Measurements from ENCODE around the gene RIC3.

The RIC3 gene

GRCh38 chr11:8092587-8093424 is 76.0 kb downstream of the RIC3 start:
- TF ChIP-seq ZNF274 (IDR thresholded peaks at IDR 0.05; ENCODE audit: low read depth, low read length): no peak
- H3K4me3 ChIP-seq (ENCODE audit: low read length): no peak overlapping the region

GRCh38 chr11:8091721-8092120 is 77.1 kb downstream of the RIC3 start:
- no peak overlapping the region for H3K4me3 ChIP-seq (ENCODE audit: low read length)
- TF ChIP-seq ZNF274 (IDR thresholded peaks at IDR 0.05; ENCODE audit: low read depth, low read length): no peak

- H3K4me3 ChIP-seq (ENCODE audit: low read length): no peak overlapping the region
- no peak for TF ChIP-seq ZNF274 (IDR thresholded peaks at IDR 0.05; ENCODE audit: low read depth, low read length)
Observed at GRCh38 chr11:8090756-8091155, 78.1 kb downstream of the RIC3 start.

- no peak for TF ChIP-seq ZNF274 (IDR thresholded peaks at IDR 0.05; ENCODE audit: low read depth, low read length)
- H3K4me3 ChIP-seq (ENCODE audit: low read length): no peak overlapping the region
Observed at GRCh38 chr11:8089791-8090510, 78.9 kb downstream of the RIC3 start.

- no peak overlapping the region for H3K4me3 ChIP-seq (ENCODE audit: low read length)
- TF ChIP-seq ZNF274 (IDR thresholded peaks at IDR 0.05; ENCODE audit: low read depth, low read length): no peak
Observed at GRCh38 chr11:8087756-8088155, 81.1 kb downstream of the RIC3 start.

GRCh38 chr11:8087185-8087584 is 81.6 kb downstream of the RIC3 start:
- TF ChIP-seq ZNF274 (IDR thresholded peaks at IDR 0.05; ENCODE audit: low read depth, low read length): no peak
- no peak overlapping the region for H3K4me3 ChIP-seq (ENCODE audit: low read length)

GRCh38 chr11:8086571-8086970 is 82.3 kb downstream of the RIC3 start:
- no peak overlapping the region for H3K4me3 ChIP-seq (ENCODE audit: low read length)
- no peak for TF ChIP-seq ZNF274 (IDR thresholded peaks at IDR 0.05; ENCODE audit: low read depth, low read length)

GRCh38 chr11:8086001-8086479 is 82.8 kb downstream of the RIC3 start:
- TF ChIP-seq ZNF274 (IDR thresholded peaks at IDR 0.05; ENCODE audit: low read depth, low read length): no peak
- no peak overlapping the region for H3K4me3 ChIP-seq (ENCODE audit: low read length)

GRCh38 chr11:8085011-8085645 is 83.7 kb downstream of the RIC3 start:
- TF ChIP-seq ZNF274 (IDR thresholded peaks at IDR 0.05; ENCODE audit: low read depth, low read length): no peak
- H3K4me3 ChIP-seq (ENCODE audit: low read length): no peak overlapping the region

- no peak overlapping the region for H3K4me3 ChIP-seq (ENCODE audit: low read length)
- no peak for TF ChIP-seq ZNF274 (IDR thresholded peaks at IDR 0.05; ENCODE audit: low read depth, low read length)
Observed at GRCh38 chr11:8084352-8084751, 84.5 kb downstream of the RIC3 start.

GRCh38 chr11:8083871-8084281 is 84.9 kb downstream of the RIC3 start:
- no peak overlapping the region for H3K4me3 ChIP-seq (ENCODE audit: low read length)
- TF ChIP-seq ZNF274 (IDR thresholded peaks at IDR 0.05; ENCODE audit: low read depth, low read length): no peak

GRCh38 chr11:8083088-8083395 is 85.8 kb downstream of the RIC3 start:
- no peak overlapping the region for H3K4me3 ChIP-seq (ENCODE audit: low read length)
- TF ChIP-seq ZNF274 (IDR thresholded peaks at IDR 0.05; ENCODE audit: low read depth, low read length): no peak

GRCh38 chr11:8082391-8083087 is 86.3 kb downstream of the RIC3 start:
- H3K4me3 ChIP-seq (ENCODE audit: low read length): no peak overlapping the region
- TF ChIP-seq ZNF274 (IDR thresholded peaks at IDR 0.05; ENCODE audit: low read depth, low read length): no peak

GRCh38 chr11:8081591-8082250 is 87.1 kb downstream of the RIC3 start:
- no peak overlapping the region for H3K4me3 ChIP-seq (ENCODE audit: low read length)
- TF ChIP-seq ZNF274 (IDR thresholded peaks at IDR 0.05; ENCODE audit: low read depth, low read length): no peak

All from GM08714 (cell line).